Esophagus squamous epithelium (tissue), 5 donors: ENCODE results near the gene FNIP2. TPM values are rescaled to one million over a fixed set of nuclear protein-coding genes. Genes with fewer than 3 reads are reported as not detected.

Experiments
- DNase-seq: peaks from one replicate; lab custom pipeline; 2025; lab: John Stamatoyannopoulos, UW
- H3K27ac ChIP-seq, 4 donors: fragments of 200-600 bp; sonication (generic); one replicate each; pipeline ENCODE4 v1.5.1; 2016 to 2019; ENCODE audit warnings: mild to moderate bottlenecking in 1 of 4
- H3K27me3 ChIP-seq, 4 donors: fragments of 200-600 bp; sonication (generic); 1 replicate in 3 of 4; 2 replicates in 1 of 4; pipeline versions ENCODE4 v1.5.1 to v1.6.0; 2017 to 2021; ENCODE audit warnings: antibody characterized with exemption in 1 of 4
- H3K36me3 ChIP-seq, 3 donors: fragments of 200-600 bp; sonication (generic); one replicate each; pipeline ENCODE4 v1.5.1; 2016 to 2019
- H3K4me1 ChIP-seq, 3 donors: fragments of 200-600 bp; sonication (generic); one replicate each; pipeline ENCODE4 v1.5.1; 2017 to 2019
- H3K4me3 ChIP-seq, 4 donors: fragments of 200-600 bp; sonication (generic); 1 replicate in 3 of 4; 2 replicates in 1 of 4; pipeline ENCODE4 v1.5.1; 2016 to 2019; ENCODE audit warnings: mild to moderate bottlenecking in 2 of 4, moderate library complexity in 1 of 4
- H3K9me3 ChIP-seq, 3 donors: fragments of 200-600 bp; sonication (generic); one replicate each; pipeline ENCODE4 v1.5.1; 2016 to 2019
- CTCF ChIP-seq, 6 experiments: fragments of 450-650 bp in 4 of 6; fragments of 200-600 bp in 2 of 6; sonication (generic) in 2 of 6; IDR thresholded peaks; one replicate each; pipeline ENCODE4 v1.5.1; 2016 to 2019; ENCODE audit warnings: antibody characterized with exemption in 6 of 6, mild to moderate bottlenecking in 4 of 6, moderate library complexity in 4 of 6
- POLR2A ChIP-seq, 4 donors: fragments of 450-650 bp; IDR thresholded peaks; one replicate each; pipeline ENCODE4 v1.6.1; 2017; ENCODE audit warnings: antibody characterized with exemption in 4 of 4, mild to moderate bottlenecking in 4 of 4, moderate library complexity in 3 of 4
- whole genome bisulfite sequencing, 2 donors: methylation state at CpG; one replicate each; pipeline ENCODE4 v1.1.5; 2018; 5-methylcytosine and 5-hydroxymethylcytosine counted together
- intact Hi-C: fragments of 100-400 bp; cut with DNase I; formaldehyde crosslinking; loops from one replicate; pipeline ENCODE4 v1.15.0; 2022
- total RNA-seq, 4 donors: library from RNA; depleted of rRNA; stranded (reverse); fragments of >200 nt; gene quantifications; one replicate each; pipeline ENCODE4 v1.1.0, GENCODE V29; 2016
- donor health status: DM: yes; HTN: yes; CAD: no.

FNIP2 gene
- total RNA-seq, 4 donors from 2014 or later: 6.0 to 28.8 (median 12.4) TPM

DNA sequence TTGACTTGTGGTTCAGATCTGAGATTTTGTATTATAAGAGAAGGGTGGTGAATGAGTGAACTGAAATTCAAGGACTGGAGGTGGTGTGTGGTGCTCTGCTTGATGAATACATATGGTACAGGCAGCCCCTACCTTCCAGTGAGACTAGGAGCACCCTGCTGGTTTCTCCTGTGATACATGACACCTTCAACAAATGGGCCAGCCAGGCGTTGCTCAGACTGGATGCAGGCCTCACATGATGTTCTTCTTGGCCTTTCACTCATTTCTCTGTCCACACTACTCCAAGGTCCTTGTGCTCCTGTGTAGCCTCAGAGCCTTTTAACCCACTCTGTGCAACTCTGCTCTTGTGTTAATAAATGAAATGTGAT, 67.2 kb downstream of the FNIP2 start:
- Histone ChIP-seq H3K27ac (no peak overlapping the region), H3K27me3 (no peaks in the 10 kb centered on the region), H3K36me3 (peaks cover 0 to 71% (median 9%) of the 10 kb centered on the region in 3 donors), H3K4me1 (no peaks in the 10 kb centered on the region), H3K4me3 (no peak overlapping the region), H3K9me3 (no peaks in the 10 kb centered on the region)
- intact Hi-C loops: no loop called here
- 89 to 100% methylated on average over 1 of the region's 1 CpG for WGBS, 2 donors
- no peak for DNase-seq
- TF ChIP-seq CTCF (IDR thresholded peaks at IDR 0.05) (no peak), POLR2A (IDR thresholded peaks at IDR 0.05) (no peak)

DNA sequence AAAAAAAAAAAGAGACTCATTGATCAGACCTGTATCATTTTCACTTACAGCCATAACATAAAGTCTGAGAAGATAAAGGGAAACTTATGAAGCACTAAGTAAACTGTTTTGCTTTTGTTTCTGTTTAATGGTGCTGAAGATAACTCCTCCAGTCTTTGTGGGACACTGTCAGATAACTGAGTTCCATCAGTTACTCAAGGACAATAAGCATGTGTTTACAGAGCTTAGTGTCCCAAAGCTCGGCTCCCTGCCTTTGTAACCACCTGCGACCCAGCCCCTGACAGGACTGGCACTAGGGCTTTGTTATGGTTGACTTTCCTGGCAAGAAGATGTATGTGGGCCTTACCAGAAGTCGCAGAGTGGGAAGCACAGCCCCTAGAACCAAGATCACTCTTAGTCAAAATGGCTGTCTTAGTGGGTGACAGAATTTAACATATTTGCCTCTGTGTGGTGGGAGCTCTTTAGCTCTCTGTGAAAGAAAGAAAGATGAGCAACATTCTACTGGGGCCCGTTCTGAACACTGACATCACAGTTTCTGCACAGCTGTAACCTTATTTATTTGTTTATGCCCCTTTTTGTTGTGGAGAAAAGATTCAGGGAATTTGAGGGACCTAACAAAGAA, 68.1 kb downstream of the FNIP2 start:
- 65 to 78% methylated on average over 4 of the region's 4 CpGs for WGBS, 2 donors
- peaks cover 0 to 71% (median 6%) of the 10 kb centered on the region in 3 donors for H3K36me3 ChIP-seq
- TF ChIP-seq CTCF (IDR thresholded peaks at IDR 0.05) (no peak), POLR2A (IDR thresholded peaks at IDR 0.05) (no peak)
- no peak overlapping the region for H3K27ac ChIP-seq
- no peaks in the 10 kb centered on the region for H3K4me1 ChIP-seq
- no peaks in the 10 kb centered on the region for H3K9me3 ChIP-seq
- no peak for DNase-seq
- no peaks in the 10 kb centered on the region for H3K27me3 ChIP-seq
- no peak overlapping the region for H3K4me3 ChIP-seq
- intact Hi-C loops: no loop called here

DNA sequence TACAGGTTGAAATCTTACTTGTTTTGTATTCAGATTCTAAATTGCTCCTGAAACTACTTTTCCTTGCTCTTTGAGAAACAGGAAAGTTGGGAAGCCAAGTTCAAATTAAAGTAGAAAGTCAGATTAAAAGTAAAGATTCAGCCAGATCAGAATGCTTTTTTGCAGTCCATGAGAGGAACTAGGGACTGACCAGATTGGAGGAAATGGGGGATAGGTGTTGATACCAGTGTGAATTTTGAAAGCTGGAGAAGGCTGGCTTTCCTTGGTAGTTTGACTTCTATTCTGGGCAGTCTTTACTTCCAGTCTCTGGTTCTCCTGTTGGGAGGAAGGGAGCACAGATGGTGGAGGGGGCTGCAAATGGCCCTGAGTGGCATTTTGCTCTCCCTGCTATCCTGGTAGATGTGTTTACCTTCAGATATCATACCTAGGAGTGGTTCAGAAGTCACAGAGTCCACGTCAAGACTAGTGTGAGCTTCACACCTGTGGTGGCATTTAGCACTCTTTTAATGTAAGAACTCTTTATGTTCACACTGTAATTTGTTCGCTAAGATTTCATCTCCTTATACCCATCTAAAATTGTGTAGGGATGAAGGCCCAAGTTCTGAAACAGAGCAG, 68.8 kb downstream of the FNIP2 start:
- Histone ChIP-seq H3K36me3 (peaks cover 0 to 65% (median 0%) of the 10 kb centered on the region in 3 donors), H3K27ac (no peak overlapping the region)

DNA sequence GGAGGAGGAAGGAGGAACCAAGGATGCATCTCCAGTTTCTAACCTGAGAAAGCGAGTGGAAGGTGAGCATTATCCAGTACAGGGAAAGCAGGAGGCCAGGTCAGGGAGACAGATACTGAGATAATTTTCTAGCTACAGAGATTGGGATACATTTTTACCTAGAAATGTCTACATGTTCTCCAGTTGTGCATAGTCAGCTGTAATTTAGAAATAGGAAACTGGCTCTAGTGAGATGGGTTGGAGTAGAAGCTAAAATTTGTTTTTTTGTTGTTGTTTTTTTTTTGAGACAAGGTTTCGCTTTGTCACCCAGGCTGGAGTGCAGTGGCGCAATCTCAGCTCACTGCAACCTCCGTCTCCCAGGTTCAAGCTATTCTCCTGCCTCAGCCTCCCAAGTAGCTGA, 71.3 kb downstream of the FNIP2 start:
- no peaks in the 10 kb centered on the region for H3K4me1 ChIP-seq
- H3K9me3 ChIP-seq: no peaks in the 10 kb centered on the region
- peaks cover 0 to 55% (median 0%) of the 10 kb centered on the region in 3 donors for H3K36me3 ChIP-seq
- H3K4me3 ChIP-seq: no peak overlapping the region
- TF ChIP-seq CTCF (IDR thresholded peaks at IDR 0.05): no peak
- no peak for TF ChIP-seq POLR2A (IDR thresholded peaks at IDR 0.05)
- no peak for DNase-seq
- WGBS, 2 donors: 95 to 99% methylated on average over 4 of the region's 4 CpGs
- no peak overlapping the region for H3K27ac ChIP-seq
- no peaks in the 10 kb centered on the region for H3K27me3 ChIP-seq
- intact Hi-C loops: no loop called here

More for the DNA sequence above, 68.8 kb downstream of the FNIP2 start:
- WGBS, 2 donors: 92 to 95% methylated on average over 2 of the region's 2 CpGs
- Histone ChIP-seq H3K4me3 (no peak overlapping the region), H3K27me3 (no peaks in the 10 kb centered on the region), H3K4me1 (no peaks in the 10 kb centered on the region), H3K9me3 (no peaks in the 10 kb centered on the region)
- intact Hi-C loops: no loop called here
- TF ChIP-seq POLR2A (IDR thresholded peaks at IDR 0.05): no peak
- no peak for TF ChIP-seq CTCF (IDR thresholded peaks at IDR 0.05)
- DNase-seq: no peak

- TF ChIP-seq CTCF (IDR thresholded peaks at IDR 0.05): no peak
- no peak for TF ChIP-seq POLR2A (IDR thresholded peaks at IDR 0.05)
- peaks cover 0 to 55% (median 0%) of the 10 kb centered on the region in 3 donors for H3K36me3 ChIP-seq
- no peak for DNase-seq
- 61 to 81% methylated on average over 2 to 3 of the region's 3 CpGs for WGBS, 2 donors
- no peak overlapping the region for H3K4me3 ChIP-seq
- no peaks in the 10 kb centered on the region for H3K27me3 ChIP-seq
- H3K4me1 ChIP-seq: no peaks in the 10 kb centered on the region
- intact Hi-C loops: no loop called here
- no peak overlapping the region for H3K27ac ChIP-seq
- no peaks in the 10 kb centered on the region for H3K9me3 ChIP-seq
Measured at GRCh38 chr4:158841540-158841939, 72.7 kb downstream of the FNIP2 start.
